ENCODE measurements around the gene CKS1B.
A peak's percentile ranks its signal among the peaks of the same experiment; 100 is the strongest.

CKS1B gene

GRCh38 chr1:155000726-155001424, 26.4 kb downstream of the CKS1B start:
- TF ChIP-seq TAF1 (IDR thresholded peaks at IDR 0.05; ENCODE audit: borderline replicate concordance, insufficient read depth, low read length) (peak; percentile 70; the same call in 1 of the 2 replicates), FOXP2 (optimal IDR thresholded peaks at IDR 0.05; ENCODE audit: borderline replicate concordance, extremely low read depth, extremely low read length, insufficient read depth) (no peak), REST (IDR thresholded peaks at IDR 0.05; ENCODE audit: insufficient read depth in 1 of 2, low read depth in 2 of 2, low read length in 2 of 2) (no peak), POLR2AphosphoS5 (IDR thresholded peaks at IDR 0.05; ENCODE audit: low read depth, low read length) (peak; percentile 53; the same call in 1 of the 2 replicates)

GRCh38 chr1:155001425-155001674, 26.9 kb downstream of the CKS1B start:
- TF ChIP-seq SIN3A (IDR thresholded peaks at IDR 0.05; ENCODE audit: borderline replicate concordance, insufficient read depth, low read length) (no peak), TAF1 (IDR thresholded peaks at IDR 0.05; ENCODE audit: borderline replicate concordance, insufficient read depth, low read length) (no peak), FOXP2 (optimal IDR thresholded peaks at IDR 0.05; ENCODE audit: borderline replicate concordance, extremely low read depth, extremely low read length, insufficient read depth) (no peak), REST (IDR thresholded peaks at IDR 0.05; ENCODE audit: insufficient read depth in 1 of 2, low read depth in 2 of 2, low read length in 2 of 2) (no peak), POLR2AphosphoS5 (IDR thresholded peaks at IDR 0.05; ENCODE audit: low read depth, low read length) (no peak)

- no peak for TF ChIP-seq REST (IDR thresholded peaks at IDR 0.05; ENCODE audit: insufficient read depth in 1 of 2, low read depth in 2 of 2, low read length in 2 of 2)
- TF ChIP-seq TAF1 (IDR thresholded peaks at IDR 0.05; ENCODE audit: borderline replicate concordance, insufficient read depth, low read length), result no peak
- TF ChIP-seq SIN3A (IDR thresholded peaks at IDR 0.05; ENCODE audit: borderline replicate concordance, insufficient read depth, low read length), result no peak
- no peak for TF ChIP-seq FOXP2 (optimal IDR thresholded peaks at IDR 0.05; ENCODE audit: borderline replicate concordance, extremely low read depth, extremely low read length, insufficient read depth)
- TF ChIP-seq POLR2AphosphoS5 (IDR thresholded peaks at IDR 0.05; ENCODE audit: low read depth, low read length), result no peak
Measured at GRCh38 chr1:155001675-155002463, 27.4 kb downstream of the CKS1B start.

GRCh38 chr1:155002464-155003226, 28.2 kb downstream of the CKS1B start, which contains the start of gene ZBTB7B:
Gene ZBTB7B, plus strand, starts transcription at chr1:155002802. Its CDS starts 11,859 bp downstream, at chr1:155014661.
- TF ChIP-seq FOXP2 (optimal IDR thresholded peaks at IDR 0.05; ENCODE audit: borderline replicate concordance, extremely low read depth, extremely low read length, insufficient read depth), result no peak

GRCh38 chr1:155003227-155003765, 28.8 kb downstream of the CKS1B start:
- TF ChIP-seq SIN3A (IDR thresholded peaks at IDR 0.05; ENCODE audit: borderline replicate concordance, insufficient read depth, low read length) (no peak), TAF1 (IDR thresholded peaks at IDR 0.05; ENCODE audit: borderline replicate concordance, insufficient read depth, low read length) (no peak), REST (IDR thresholded peaks at IDR 0.05; ENCODE audit: insufficient read depth in 1 of 2, low read depth in 2 of 2, low read length in 2 of 2) (no peak), POLR2AphosphoS5 (IDR thresholded peaks at IDR 0.05; ENCODE audit: low read depth, low read length) (no peak), FOXP2 (optimal IDR thresholded peaks at IDR 0.05; ENCODE audit: borderline replicate concordance, extremely low read depth, extremely low read length, insufficient read depth) (no peak)
